Ramos (cell line): ENCODE results near the gene SIPA1L2.

Experiments used
- in situ Hi-C: fragments of 300-500 bp; cut with MboI; formaldehyde crosslinking; loops from one replicate; pipeline ENCODE4 v1.14.3; 2022; ENCODE audit warnings: low sequenced_read_pairs; ENCODE audit not compliant: unreplicated experiment

Gene SIPA1L2

GRCh38 chr1:232648316-232648715 lies 18.4 kb upstream of the SIPA1L2 start:
- in situ Hi-C loops: no loop called here

GRCh38 chr1:232644209-232644608 lies 14.3 kb upstream of the SIPA1L2 start:
- in situ Hi-C loops: no loop called here

GRCh38 chr1:232643251-232643650 lies 13.3 kb upstream of the SIPA1L2 start:
- in situ Hi-C loops: no loop called here

GRCh38 chr1:232641507-232641906 lies 11.6 kb upstream of the SIPA1L2 start:
- in situ Hi-C loops: no loop called here

GRCh38 chr1:232636799-232637198 lies 6.9 kb upstream of the SIPA1L2 start:
- in situ Hi-C loops: no loop called here

GRCh38 chr1:232635778-232636356 lies 5.9 kb upstream of the SIPA1L2 start:
- in situ Hi-C loops: no loop called here

GRCh38 chr1:232635279-232635678 lies 5.3 kb upstream of the SIPA1L2 start:
- in situ Hi-C loops: no loop called here

- in situ Hi-C loops: no loop called here
Measured at GRCh38 chr1:232634096-232634495, 4.2 kb upstream of the SIPA1L2 start.

- in situ Hi-C loops: no loop called here
Measured at GRCh38 chr1:232630894-232631195, 912 bp upstream of the SIPA1L2 start.

- in situ Hi-C loops: no loop called here
Measured at GRCh38 chr1:232629250-232630046, 485 bp downstream of the SIPA1L2 start.

GRCh38 chr1:232628335-232629249 lies 1.3 kb downstream of the SIPA1L2 start:
- in situ Hi-C loops: no loop called here

GRCh38 chr1:232627645-232628334 lies 2.1 kb downstream of the SIPA1L2 start:
- in situ Hi-C loops: no loop called here

- in situ Hi-C loops: no loop called here
Measured at GRCh38 chr1:232627171-232627570, 2.8 kb downstream of the SIPA1L2 start.

GRCh38 chr1:232626452-232626851 lies 3.5 kb downstream of the SIPA1L2 start:
- in situ Hi-C loops: no loop called here

- in situ Hi-C loops: no loop called here
Measured at GRCh38 chr1:232625319-232625868, 4.5 kb downstream of the SIPA1L2 start.

GRCh38 chr1:232624546-232625281 lies 5.2 kb downstream of the SIPA1L2 start:
- in situ Hi-C loops: no loop called here

GRCh38 chr1:232622981-232623380 lies 7.0 kb downstream of the SIPA1L2 start:
- in situ Hi-C loops: no loop called here

GRCh38 chr1:232622378-232622777 lies 7.6 kb downstream of the SIPA1L2 start:
- in situ Hi-C loops: no loop called here

- in situ Hi-C loops: no loop called here
Measured at GRCh38 chr1:232621050-232621449, 8.9 kb downstream of the SIPA1L2 start.
